Stimulated activated CD4-positive, alpha-beta T cell treated with anti-CD3 and anti-CD28 coated beads, Interleukin-1b, Interleukin-23, amount 100 ng/mL, for 24 hours (primary cell): ENCODE measurements around the gene INVS.

Source experiments
- DNase-seq, 4 experiments: peaks; one replicate each; pipeline ENCODE4 v3.0.0-alpha.2; 2020; ENCODE audit warnings: low read depth in 4 of 4, low spot score in 1 of 4

INVS gene

DNA sequence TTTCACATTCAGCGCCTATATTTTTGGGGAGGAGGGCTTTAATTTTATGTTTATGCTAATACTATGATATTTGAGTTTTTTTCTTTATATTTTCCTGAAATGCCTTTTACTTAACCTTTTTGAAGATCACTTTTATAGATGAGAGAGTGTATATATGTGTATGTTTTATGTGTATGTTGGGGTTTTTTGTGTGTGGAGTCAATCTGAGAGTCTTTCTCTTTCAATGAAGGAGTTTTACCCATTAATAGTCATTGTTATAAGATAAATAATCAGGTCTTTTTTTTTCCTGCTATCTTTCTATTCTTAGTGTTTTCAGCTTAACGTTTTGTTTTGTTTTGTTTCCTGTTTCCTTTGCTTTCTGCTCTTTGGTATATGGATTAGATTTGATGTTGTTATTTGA, 141.5 kb downstream of the INVS start:
- DNase-seq: no peak

DNA sequence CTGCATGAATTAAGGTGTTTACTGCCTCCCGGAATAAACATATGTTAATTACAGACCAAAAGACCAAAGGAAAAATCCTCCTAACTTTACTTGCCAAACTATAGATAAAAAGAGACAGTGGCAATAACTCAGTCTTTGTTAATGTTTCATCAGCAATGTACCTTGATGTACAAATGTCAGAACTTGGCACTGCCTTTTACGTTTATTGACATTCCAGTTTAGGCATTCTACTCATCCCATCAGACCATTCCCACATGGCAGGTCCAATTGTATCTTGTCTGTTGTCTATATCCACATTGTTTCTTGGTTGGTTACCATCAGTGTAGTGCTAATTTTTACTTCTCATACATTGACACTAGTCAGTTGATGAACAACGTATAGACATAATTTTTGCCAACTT, 168.2 kb downstream of the INVS start:
- no peak for DNase-seq

DNA sequence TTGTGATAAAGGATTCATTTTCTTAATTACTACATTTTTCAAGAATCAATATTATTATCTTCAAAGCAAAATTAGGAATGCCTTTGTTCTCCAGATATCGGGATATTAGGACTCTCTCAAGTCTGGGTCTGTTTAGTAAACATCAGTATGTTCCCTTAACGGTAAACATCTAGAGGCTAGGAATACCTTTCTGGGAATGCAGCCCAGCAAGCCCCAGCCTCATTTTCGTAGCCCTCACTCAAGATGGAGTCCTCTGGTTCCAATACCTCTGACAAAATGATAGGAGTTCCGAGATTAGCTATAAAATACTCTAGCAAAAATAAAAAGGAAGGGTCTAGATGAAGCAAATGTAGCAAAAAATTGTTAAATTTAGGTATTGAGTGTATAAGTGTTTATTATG, 169.2 kb downstream of the INVS start:
- DNase-seq: no peak

DNA sequence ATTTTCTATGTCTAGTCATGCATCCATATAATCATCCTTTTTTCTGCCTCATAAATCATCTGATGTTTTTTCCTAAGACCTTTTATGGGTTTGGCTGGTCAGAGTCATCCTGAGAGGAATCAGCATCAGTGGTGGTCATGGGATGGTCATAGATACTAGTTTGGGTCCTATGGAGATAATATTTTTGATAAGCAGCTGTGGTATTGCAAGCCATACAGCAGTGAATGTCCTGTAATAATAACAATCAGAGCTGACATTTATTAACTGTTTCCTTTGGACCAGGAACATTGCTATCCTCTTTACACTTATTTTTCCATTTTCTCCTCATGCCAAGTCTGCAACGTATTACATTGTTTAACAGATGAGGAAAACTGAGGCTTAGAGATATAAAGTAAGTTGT, 170.6 kb downstream of the INVS start:
- no peak for DNase-seq

DNA sequence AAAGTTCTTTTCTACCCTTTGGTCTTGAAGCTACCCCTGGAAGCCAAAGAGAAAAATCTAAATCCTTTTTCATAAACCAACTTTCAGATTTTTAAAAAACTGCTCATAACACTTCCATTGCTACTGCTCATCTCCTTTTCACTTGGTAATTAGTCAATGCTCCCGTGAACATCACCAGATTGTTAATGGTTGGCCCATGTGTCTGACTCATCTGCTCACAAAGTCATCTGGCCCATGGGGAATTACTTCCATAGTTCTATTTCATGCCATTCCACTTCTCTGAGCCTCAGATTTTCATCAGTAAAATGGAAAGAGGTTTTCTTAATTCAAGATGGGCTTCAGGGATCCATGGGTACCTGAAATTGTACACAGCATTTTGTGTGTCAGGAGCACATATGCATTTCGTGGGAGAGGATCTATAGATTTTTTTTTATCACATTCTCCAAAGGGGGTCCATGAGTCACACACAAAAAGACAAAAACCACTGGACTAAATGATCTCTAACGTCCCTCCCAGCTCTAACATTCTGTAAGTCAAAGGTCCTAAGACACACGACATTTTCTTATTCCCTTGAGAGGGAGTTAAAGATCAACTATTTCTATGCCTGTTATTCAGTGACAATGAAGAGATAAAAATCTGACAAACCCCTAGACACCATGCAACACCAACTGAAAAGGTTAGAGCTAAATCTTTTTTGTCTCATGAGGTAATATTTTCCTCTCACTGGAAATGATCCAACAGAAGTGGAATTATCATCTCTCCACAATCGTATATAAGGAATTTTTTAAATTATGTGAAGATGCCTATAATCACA, 178.3 kb downstream of the INVS start:
- DNase-seq: no peak

DNA sequence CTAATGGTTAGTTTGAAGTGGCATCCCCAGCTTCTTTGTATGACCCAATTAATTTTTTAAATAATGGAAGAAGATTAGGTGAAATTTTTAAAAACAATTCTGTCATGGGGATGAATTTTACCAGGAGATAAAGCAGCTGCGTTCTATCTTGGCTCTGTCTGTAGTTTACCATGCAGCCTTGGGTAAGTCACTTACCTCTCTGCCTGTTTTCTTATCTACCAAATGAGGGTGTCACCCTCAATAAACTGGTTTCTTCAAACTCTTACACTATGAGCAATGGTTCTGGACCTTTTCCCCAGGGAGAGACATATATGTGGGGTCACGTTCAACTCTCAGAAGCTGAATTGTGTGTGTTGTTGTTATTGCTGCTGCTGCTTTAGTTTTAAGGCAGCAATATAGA, 182.0 kb downstream of the INVS start:
- DNase-seq: no peak

DNA sequence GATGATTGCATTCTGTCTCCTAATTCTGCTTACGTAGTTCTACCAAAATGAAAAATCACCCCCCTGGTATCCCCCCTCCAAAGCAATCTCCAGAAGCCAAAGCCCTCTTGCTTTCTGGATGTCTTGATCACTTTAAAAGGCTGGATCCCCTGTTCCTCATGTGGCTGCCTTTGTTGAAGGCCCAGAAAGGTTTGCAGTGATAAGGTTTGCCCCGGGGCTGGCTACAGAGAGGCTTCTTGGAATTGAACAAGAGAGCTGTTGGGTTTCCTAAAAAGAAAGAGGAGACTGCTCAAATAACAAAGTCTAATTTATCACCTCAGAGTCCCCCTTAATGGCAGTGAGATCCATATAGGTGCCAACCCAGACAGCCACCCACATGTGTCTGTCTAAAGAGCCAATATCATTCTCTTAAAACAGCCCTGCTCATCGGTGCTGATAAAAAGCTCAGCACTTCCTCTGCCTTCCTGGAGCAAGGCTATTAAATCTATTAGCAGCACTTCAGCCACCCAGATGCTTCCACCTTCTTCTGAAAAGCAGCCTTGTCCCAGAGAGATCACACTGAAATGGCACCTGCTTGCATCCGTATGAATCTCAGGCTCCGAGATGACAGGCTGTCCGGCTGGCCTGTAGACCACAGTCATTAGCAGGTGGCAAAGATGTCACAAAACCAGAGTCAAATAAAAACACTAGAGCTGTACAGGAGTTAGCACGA, 182.8 kb downstream of the INVS start:
- no peak for DNase-seq

DNA sequence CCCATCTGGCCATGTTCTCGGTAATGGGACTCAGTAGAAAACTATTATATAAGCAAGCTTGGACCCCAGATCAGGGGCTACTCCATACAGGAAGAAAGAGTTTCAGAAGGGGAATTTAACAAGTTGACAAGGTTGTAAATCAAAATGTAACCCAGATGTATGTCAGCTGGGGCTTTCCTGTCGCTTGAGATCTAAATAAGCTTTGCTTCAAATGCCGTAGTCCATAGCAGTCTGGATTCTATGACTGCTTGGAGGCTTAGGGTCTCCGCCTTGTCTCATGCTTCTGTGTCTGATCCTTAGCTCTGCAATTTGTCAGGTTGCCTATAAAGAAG, 183.3 kb downstream of the INVS start:
- no peak for DNase-seq

DNA sequence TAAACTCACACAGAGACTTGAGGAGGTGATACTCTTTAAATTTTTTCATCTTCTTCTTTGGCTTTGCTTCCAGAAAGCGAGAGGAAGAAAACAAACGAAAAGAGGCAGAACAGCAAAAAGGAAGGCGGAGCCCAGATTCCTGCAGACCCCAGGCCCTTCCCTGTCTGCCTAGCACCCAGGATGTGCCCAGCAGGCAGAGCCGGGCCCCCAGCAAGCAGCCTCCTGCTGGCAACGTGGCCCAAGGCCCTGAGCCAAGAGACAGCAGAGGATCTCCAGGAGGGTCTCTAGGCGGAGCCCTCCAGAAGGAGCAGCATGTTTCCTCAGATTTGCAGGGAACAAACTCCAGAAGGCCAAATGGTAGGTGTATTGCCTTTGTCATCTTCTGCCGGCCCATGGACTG, 185.2 kb downstream of the INVS start:
- no peak for DNase-seq

DNA sequence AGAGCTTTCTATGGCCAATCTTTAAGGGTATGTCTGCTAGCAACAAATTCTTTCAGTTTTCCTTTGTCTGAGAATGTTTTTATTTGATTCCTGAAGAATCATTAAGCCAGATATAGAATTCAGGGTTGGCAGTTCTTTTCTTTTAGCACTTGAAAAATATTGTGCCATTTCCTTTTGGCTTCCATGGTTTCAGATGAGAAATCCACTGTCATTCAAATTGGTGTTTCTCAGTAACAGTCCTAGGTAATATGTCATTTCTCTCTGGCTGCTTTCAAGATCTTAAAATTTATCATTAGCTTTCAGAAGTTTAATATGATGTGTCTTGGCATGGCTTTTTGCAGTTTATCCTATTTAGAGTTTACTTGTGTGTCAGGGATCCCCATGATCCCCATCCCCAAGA, 186.0 kb downstream of the INVS start:
- DNase-seq: no peak

DNA sequence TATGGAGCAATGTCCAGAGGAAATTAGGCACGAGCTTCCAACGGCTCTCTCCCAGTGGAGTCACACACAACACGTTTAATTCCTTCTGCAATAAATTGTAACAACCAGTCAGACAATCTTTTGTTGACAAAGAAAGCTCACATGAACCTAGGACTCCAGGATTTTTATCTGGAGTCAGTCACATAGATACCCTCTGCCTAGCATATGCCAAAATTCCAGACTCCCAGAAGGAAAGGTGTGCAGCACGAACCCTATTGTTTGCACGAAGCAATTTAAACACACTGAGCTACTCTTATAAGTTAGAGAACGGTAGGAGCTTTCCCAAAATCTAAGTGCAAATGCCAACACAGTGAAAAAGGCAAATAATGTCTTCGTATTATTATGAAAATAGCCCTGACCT, 186.6 kb downstream of the INVS start:
- DNase-seq: no peak

DNA sequence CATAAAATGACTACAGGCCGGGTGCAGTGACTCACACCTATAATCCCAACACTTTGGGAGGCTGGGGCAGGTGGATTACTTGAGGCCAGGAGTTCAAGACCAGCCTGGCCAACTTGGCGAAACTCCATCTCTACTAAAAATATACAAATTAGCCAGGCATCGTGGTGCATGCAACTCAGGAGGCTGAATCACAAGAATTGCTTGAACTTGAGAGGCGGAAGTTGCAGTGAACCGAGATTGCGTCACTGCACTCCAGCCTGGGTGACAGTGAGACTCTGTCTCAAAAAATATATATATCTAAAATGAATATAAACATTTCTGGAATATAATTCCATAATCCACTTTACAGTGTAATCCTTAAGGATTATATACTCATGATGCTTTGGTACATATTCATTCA, 187.2 kb downstream of the INVS start:
- DNase-seq: no peak

DNA sequence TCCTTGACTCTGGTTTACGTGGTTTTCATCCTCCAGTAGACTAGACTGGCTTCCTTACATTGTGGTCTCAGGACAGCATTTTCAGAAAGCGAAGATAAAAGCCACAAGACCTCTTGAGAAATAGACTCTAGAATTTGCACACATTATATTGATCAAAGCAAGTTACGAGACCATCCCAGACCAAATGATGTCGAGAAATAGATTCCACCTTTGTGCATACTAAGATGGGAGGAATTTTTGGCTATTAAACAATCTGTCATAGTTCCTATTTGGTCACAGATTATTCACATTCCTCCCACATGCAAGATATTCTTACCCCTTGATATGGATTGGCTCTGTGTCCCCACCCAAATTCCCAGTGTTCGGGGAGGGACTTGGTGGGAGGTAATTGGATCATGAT, 188.1 kb downstream of the INVS start:
- no peak for DNase-seq

DNA sequence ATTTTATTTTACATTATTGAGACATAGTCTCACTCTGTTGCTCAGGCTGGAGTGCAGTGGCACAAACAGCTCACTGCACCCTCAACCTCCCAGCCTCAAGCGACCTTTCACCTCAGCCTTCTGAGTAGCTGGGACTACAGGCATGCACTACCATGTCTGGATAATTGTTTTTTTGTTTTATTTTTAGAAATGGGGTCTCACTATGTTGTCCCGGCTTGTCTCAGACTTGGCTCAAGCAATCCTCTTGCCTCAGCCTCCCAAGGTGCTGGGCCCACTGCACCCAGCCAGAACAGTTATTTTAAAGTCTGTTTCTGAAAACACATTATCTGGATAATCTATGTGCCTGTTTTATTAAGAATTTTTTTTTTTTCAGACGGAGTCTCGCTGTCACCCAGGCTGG, 191.7 kb downstream of the INVS start:
- DNase-seq: no peak

DNA sequence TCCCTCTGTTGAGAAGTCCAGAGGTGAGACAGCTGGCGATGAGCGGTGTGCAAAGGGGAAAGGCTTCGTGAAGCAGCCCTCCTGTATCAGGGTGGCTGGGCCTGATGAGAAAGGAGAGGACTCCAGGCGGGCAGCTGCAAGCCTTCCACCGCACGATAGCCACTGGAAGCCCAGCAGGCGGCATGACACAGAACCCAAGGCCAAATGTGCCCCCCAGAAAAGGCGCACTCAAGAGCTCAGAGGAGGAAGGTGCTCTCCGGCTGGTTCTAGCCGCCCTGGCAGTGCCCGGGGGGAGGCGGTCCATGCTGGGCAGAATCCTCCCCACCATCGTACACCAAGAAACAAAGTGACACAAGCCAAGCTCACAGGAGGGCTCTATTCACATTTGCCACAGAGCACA, 193.4 kb downstream of the INVS start:
- no peak for DNase-seq

DNA sequence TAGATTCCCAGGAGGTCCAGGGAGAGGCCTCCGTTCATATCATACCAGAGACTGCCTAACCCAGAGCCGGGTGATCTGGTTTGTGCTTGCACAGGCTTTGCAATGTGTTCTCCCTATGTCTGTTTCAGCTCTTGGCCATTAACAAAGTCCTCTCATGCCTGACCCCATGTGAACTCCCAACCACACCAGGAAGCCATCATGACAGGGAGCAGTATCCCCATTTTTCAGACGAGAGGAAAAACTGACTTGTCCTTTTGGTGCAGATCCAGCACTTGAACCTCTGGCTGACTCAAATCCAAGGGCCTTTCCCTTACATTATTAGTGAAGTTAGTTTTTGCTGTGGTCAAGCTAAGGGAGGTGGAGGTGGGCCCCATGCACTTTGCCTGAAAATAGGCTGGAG, 195.3 kb downstream of the INVS start:
- DNase-seq: no peak

DNA sequence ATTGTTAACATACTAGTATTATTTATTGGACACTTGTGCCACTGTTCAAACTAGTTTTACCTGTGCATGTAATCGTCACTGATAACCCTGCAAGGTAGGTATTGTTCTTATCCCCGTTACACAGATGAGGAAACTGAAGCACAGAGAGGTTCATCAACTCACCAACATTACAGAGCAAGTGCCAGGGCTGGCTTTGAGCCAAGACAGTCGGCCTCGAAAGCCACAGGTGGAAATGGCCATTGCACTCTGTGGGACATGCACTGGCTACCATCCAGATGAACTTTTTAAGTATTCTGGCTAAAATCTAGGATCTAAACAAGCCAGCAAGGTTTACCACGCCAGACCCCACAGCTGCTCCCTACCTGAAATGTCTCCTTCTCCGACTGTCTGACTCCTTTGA, 195.8 kb downstream of the INVS start:
- DNase-seq: no peak

DNA sequence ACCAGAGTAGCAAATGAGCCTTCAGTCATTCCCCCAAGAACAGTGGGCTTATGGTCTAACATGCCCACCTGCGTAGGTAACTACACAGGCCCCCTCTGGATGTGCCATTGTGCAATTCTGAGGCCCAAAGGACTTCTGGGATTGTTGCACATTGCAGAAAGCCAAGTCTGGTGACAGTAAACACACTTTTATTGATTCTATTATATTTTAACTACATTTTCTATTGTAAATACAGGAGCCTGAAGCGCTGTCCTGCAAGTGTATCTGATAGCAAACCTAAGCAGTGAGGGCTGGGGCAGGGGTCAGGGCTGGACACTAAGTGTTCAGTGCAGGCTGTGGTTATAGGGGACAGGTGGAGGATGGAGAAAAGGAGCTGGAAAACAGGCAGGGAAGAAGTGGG, 196.2 kb downstream of the INVS start:
- no peak for DNase-seq

DNA sequence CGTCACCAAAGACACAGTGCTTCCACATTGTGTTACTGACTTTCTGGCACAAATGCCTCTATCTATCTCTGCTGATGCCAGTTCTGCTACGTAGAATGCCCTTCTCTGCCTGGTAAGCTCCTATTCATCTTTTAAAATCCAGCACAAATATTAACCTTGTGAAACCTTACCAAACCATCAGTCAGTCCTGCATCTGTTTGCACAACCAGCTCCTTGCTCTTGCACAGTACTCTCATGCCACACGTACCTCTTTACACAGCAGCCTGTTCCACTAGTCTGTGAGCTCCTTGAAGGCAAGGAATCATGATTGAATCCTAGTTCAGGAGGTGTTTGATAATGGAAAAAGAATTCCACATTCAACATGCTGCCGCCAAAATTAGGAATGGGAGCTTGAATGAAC, 197.4 kb downstream of the INVS start:
- no peak for DNase-seq

DNA sequence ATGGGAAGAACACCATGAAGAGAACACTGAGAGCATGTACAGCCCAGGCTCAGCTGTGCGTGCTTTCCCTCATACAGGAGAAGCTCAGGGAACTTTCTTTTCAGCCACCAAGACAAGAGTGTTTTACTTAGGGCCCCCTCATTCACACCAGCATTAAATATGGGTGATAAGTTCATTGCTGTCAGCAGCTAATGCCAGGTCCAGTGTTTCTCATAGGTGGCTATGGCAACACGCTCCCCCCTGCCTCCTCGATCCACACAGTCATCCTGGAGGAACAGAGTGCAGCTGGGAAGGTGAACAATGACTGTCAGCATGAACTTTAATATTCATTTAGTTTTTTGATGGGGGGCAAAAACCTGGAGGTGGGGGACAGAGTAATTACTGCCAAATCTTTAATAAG, 199.3 kb downstream of the INVS start:
- no peak for DNase-seq

DNA sequence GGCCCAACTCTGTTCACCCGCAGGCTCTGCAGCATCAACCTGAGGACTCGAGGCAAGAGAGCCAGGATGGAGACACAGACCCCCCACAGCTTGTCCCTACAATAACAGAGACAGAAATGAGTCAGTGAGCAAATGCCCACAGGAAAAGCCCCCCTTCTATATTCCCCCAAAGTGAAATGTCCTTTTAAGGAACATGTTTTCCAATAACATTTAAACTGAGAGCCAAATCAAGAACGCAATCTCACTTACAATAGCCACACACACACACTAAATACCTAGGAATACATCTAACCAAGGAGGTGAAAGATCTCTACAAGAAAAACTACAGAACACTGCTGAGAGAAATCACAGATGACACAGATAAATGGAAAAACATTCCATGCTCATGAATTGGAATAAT, 204.7 kb downstream of the INVS start:
- no peak for DNase-seq

DNA sequence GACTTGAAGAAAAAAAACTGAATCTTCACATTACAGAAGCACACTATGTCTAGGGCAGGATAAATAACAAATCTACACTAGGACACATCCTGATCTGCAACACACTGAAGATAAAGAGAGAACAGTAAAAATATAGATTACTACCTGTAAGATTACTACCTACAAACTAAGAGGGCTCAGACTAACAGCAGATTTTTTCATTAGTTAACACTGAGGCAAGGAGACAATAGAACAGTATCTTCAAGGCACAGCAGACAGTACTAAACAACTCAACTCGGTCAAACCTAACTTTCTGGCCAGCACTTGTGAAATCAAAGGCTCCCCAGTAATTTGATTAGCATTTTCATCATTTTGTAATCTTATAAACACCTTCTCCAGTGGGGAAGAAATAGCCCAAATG, 207.2 kb downstream of the INVS start:
- no peak for DNase-seq

DNA sequence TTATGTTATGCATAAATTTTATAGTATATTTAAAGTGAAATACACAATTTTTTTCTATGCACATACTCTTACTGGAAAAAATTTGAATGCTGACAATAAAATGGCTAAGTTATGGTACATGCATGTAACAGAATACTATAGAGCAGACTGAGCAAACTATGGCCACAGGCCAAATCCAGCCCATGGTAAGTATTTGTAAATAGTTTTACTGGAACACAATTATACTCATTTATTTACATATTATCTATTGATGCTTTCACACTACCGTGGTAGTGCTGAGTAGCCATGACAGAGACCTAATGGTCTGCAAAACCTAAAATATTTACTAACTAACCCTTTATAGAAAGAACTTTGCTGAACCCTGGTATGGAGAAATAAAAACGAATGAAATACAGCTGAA, 208.0 kb downstream of the INVS start:
- no peak for DNase-seq
